Chondrocyte (in vitro differentiated cells): Measurements from ENCODE around the gene TRAF1. TPM values are rescaled to one million over a fixed set of nuclear protein-coding genes. Genes with fewer than 3 reads are reported as not detected.

Source experiments
- DNase-seq: peaks from one replicate; pipeline ENCODE4 v3.0.0; 2021; ENCODE audit warnings: mixed read lengths, low spot score
- H3K27ac Mint-ChIP-seq: one replicate; pipeline ENCODE4 v1.8.0; 2021; ENCODE audit warnings: mild to moderate bottlenecking, moderate library complexity, mixed read lengths; ENCODE audit not compliant: unreplicated experiment
- H3K27me3 Mint-ChIP-seq: 2 replicates; pipeline ENCODE4 v1.8.0; 2021; ENCODE audit warnings: low read depth, mixed read lengths
- H3K36me3 Mint-ChIP-seq: 2 replicates; pipeline ENCODE4 v1.8.0; 2021; ENCODE audit warnings: low read depth, mixed read lengths
- H3K4me1 Mint-ChIP-seq: 2 replicates; pipeline ENCODE4 v1.8.0; 2021; ENCODE audit warnings: low read depth, mild to moderate bottlenecking, mixed read lengths
- H3K4me3 Mint-ChIP-seq: one replicate; pipeline ENCODE4 v1.8.0; 2021; ENCODE audit warnings: mild to moderate bottlenecking, moderate library complexity, mixed read lengths; ENCODE audit not compliant: unreplicated experiment
- H3K9me3 Mint-ChIP-seq: 2 replicates; pipeline ENCODE4 v1.8.0; 2021; ENCODE audit warnings: low read depth, mixed read lengths
- CTCF ChIP-seq: fragments of 200-600 bp; sonication (generic); IDR thresholded peaks from 2 replicates; pipeline ENCODE4 v1.5.0; 2021; ENCODE audit warnings: antibody characterized with exemption, mild to moderate bottlenecking, moderate library complexity
- total RNA-seq: library from RNA; stranded (reverse); gene quantifications from 3 replicates; pipeline ENCODE4 v1.2.1, GENCODE V29; 2021

Gene TRAF1
- total RNA-seq, 1 donor from 2014 or later: 10.8 TPM

GRCh38 chr9:120874226-120875194 lies 52.1 kb downstream of the TRAF1 start:
- no peak for DNase-seq
- Mint-ChIP-seq H3K27ac (no peak overlapping the region), H3K4me1 (peaks cover 60% of the 10 kb centered on the region), H3K9me3 (no peaks in the 10 kb centered on the region), H3K4me3 (peak overlapping the region; percentile 77), H3K36me3 (peaks cover 22% of the 10 kb centered on the region), H3K27me3 (no peaks in the 10 kb centered on the region)
- TF ChIP-seq CTCF: no peak

GRCh38 chr9:120873512-120873911 lies 53.1 kb downstream of the TRAF1 start:
- DNase-seq: no peak
- Mint-ChIP-seq H3K4me3 (no peak overlapping the region), H3K9me3 (no peaks in the 10 kb centered on the region), H3K36me3 (peaks cover 22% of the 10 kb centered on the region), H3K27ac (peak overlapping the region; percentile 17), H3K4me1 (peaks cover 64% of the 10 kb centered on the region), H3K27me3 (no peaks in the 10 kb centered on the region)
- TF ChIP-seq CTCF: no peak

- H3K4me1 Mint-ChIP-seq: peaks cover 62% of the 10 kb centered on the region
- peaks cover 24% of the 10 kb centered on the region for H3K36me3 Mint-ChIP-seq
- H3K27me3 Mint-ChIP-seq: no peaks in the 10 kb centered on the region
- no peak for TF ChIP-seq CTCF
- H3K9me3 Mint-ChIP-seq: no peaks in the 10 kb centered on the region
- H3K27ac Mint-ChIP-seq: peak overlapping the region; percentile 17
- DNase-seq: no peak
- no peak overlapping the region for H3K4me3 Mint-ChIP-seq
Observed at GRCh38 chr9:120872791-120873502, 53.6 kb downstream of the TRAF1 start.

GRCh38 chr9:120870206-120870605 lies 56.4 kb downstream of the TRAF1 start:
- H3K4me1 Mint-ChIP-seq: peaks cover 48% of the 10 kb centered on the region
- no peak overlapping the region for H3K4me3 Mint-ChIP-seq
- no peaks in the 10 kb centered on the region for H3K27me3 Mint-ChIP-seq
- H3K9me3 Mint-ChIP-seq: no peaks in the 10 kb centered on the region
- no peak overlapping the region for H3K27ac Mint-ChIP-seq
- H3K36me3 Mint-ChIP-seq: peaks cover 32% of the 10 kb centered on the region
- TF ChIP-seq CTCF: no peak
- no peak for DNase-seq

GRCh38 chr9:120869726-120870125 lies 56.9 kb downstream of the TRAF1 start:
- no peaks in the 10 kb centered on the region for H3K27me3 Mint-ChIP-seq
- H3K4me3 Mint-ChIP-seq: no peak overlapping the region
- DNase-seq: no peak
- no peak for TF ChIP-seq CTCF
- H3K9me3 Mint-ChIP-seq: no peaks in the 10 kb centered on the region
- H3K36me3 Mint-ChIP-seq: peaks cover 31% of the 10 kb centered on the region
- H3K27ac Mint-ChIP-seq: peak overlapping the region; percentile 63
- H3K4me1 Mint-ChIP-seq: peaks cover 44% of the 10 kb centered on the region
